Calu3 (cell line): ENCODE results near the gene CACNA1F. TPM values are rescaled to one million over a fixed set of nuclear protein-coding genes. Genes with fewer than 3 reads are reported as not detected.
A peak's percentile ranks its signal among the peaks of the same experiment; 100 is the strongest.

ENCODE experiments used
- BruUV-seq: library from RNA; stranded (reverse); fragments of 400-500 nt; replicated peaks from 2 replicates; lab custom pipeline; 2021; lab: Mats Ljungman, UMichigan
- CTCF ChIA-PET: fragments of 300-600 bp; sonication (Branson Sonifier 250); formaldehyde crosslinking; loops from one replicate; lab custom pipeline; 2022; ENCODE audit warnings: antibody characterized with exemption; lab: Charles Lee
- DNase-seq: peaks from one replicate; pipeline ENCODE4 v3.0.0; 2022
- H3K27ac Mint-ChIP-seq: one replicate; pipeline ENCODE4 v1.8.0; 2022; ENCODE audit warnings: mixed read lengths; ENCODE audit not compliant: unreplicated experiment
- H3K27me3 Mint-ChIP-seq: one replicate; pipeline ENCODE4 v1.8.0; 2022; ENCODE audit warnings: mixed read lengths; ENCODE audit not compliant: unreplicated experiment
- H3K36me3 Mint-ChIP-seq: one replicate; pipeline ENCODE4 v1.8.0; 2022; ENCODE audit warnings: mild to moderate bottlenecking, moderate library complexity, mixed read lengths; ENCODE audit not compliant: insufficient read depth, unreplicated experiment
- H3K4me1 Mint-ChIP-seq: one replicate; pipeline ENCODE4 v1.8.0; 2022; ENCODE audit warnings: mild to moderate bottlenecking, low read depth, mixed read lengths; ENCODE audit not compliant: unreplicated experiment
- H3K4me3 Mint-ChIP-seq: one replicate; pipeline ENCODE4 v1.8.0; 2022; ENCODE audit warnings: mild to moderate bottlenecking, low read depth, moderate library complexity, mixed read lengths; ENCODE audit not compliant: unreplicated experiment
- H3K9me3 Mint-ChIP-seq: one replicate; pipeline ENCODE4 v1.8.0; 2022; ENCODE audit warnings: low read depth, mixed read lengths; ENCODE audit not compliant: unreplicated experiment
- CTCF ChIP-seq: fragments of 200-600 bp; IDR thresholded peaks from one replicate; pipeline ENCODE4 v1.8.0; 2022; ENCODE audit warnings: antibody characterized with exemption; ENCODE audit not compliant: unreplicated experiment
- intact Hi-C: fragments of 100-400 bp; cut with micrococcal nuclease; formaldehyde crosslinking; loops from one replicate; pipeline ENCODE4 v1.10.0; 2022; ENCODE audit not compliant: unreplicated experiment
- total RNA-seq: library from RNA; stranded (reverse); gene quantifications from 2 replicates; pipeline ENCODE4 v1.2.3, GENCODE V29; 2022

Gene CACNA1F
- total RNA-seq, 1 experiment from 2014 or later = not detected

DNA sequence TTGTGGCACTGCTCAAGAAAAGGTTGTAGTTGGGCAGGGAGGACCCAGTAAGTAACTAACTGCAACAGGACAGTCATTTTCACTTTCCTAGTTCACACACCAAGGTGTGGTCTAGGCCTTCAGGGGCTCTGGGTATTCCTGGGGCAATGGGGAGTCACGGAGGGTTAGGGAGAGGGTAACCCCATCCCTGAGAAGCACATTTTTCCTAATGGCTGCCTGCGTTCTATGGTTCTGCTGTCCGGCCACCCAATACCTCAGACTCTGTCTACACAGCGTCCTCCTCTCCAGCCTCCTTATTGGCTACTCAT lies 35.5 kb upstream of the CACNA1F start:
- peaks cover 34% of the 10 kb centered on the region for H3K36me3 Mint-ChIP-seq
- CTCF ChIA-PET = interaction anchor here (0.9 to 1.2 kb wide), 3 partner anchors 76 to 145 kb away, joined by 3 to 6 read pairs (median 4); partner anchors contain the start of gene GPKOW
- H3K27me3 Mint-ChIP-seq = peaks cover 10% of the 10 kb centered on the region
- no peak for DNase-seq
- no peaks in the 10 kb centered on the region for H3K9me3 Mint-ChIP-seq
- H3K27ac Mint-ChIP-seq = peak overlapping the region; percentile 100
- no TSS peak for BruUV-seq
- peak overlapping the region; percentile 71 for H3K4me3 Mint-ChIP-seq
- intact Hi-C loops = no loop called here
- TF ChIP-seq CTCF = no peak
- H3K4me1 Mint-ChIP-seq = peaks cover 19% of the 10 kb centered on the region

GRCh38 chrX:49266523-49267445 lies 33.6 kb upstream of the CACNA1F start:
- no peak overlapping the region for H3K27ac Mint-ChIP-seq
- peaks cover 19% of the 10 kb centered on the region for H3K4me1 Mint-ChIP-seq
- H3K4me3 Mint-ChIP-seq = no peak overlapping the region
- CTCF ChIA-PET = no interaction called here
- no peak for TF ChIP-seq CTCF
- BruUV-seq = no TSS peak
- intact Hi-C loops = no loop called here
- no peak for DNase-seq
- H3K27me3 Mint-ChIP-seq = peaks cover 28% of the 10 kb centered on the region
- H3K9me3 Mint-ChIP-seq = no peaks in the 10 kb centered on the region
- H3K36me3 Mint-ChIP-seq = peaks cover 31% of the 10 kb centered on the region

GRCh38 chrX:49264460-49264859 lies 31.3 kb upstream of the CACNA1F start, which contains the start of gene FOXP3:
Gene FOXP3 (minus strand): TSS chrX:49264710. CDS start chrX:49258505, 6,205 bp downstream.
- CTCF ChIA-PET = no interaction called here
- Mint-ChIP-seq H3K4me1 (peaks cover 9% of the 10 kb centered on the region), H3K27me3 (peaks cover 45% of the 10 kb centered on the region), H3K36me3 (peaks cover 17% of the 10 kb centered on the region), H3K4me3 (no peak within 1 kb of the TSS), H3K9me3 (no peaks in the 10 kb centered on the region), H3K27ac (no peak within 1 kb of the TSS)
- no TSS peak for BruUV-seq
- no peak for TF ChIP-seq CTCF
- intact Hi-C loops = no loop called here
- DNase-seq = no peak

GRCh38 chrX:49263631-49264030 lies 30.5 kb upstream of the CACNA1F start:
- BruUV-seq = no TSS peak
- no peak overlapping the region for H3K27ac Mint-ChIP-seq
- peaks cover 9% of the 10 kb centered on the region for H3K4me1 Mint-ChIP-seq
- no peaks in the 10 kb centered on the region for H3K9me3 Mint-ChIP-seq
- peaks cover 54% of the 10 kb centered on the region for H3K27me3 Mint-ChIP-seq
- CTCF ChIA-PET = interaction anchor here (0.8 kb wide), 1 partner anchor 10 kb away, joined by 3 read pairs; no protein-coding TSS in a partner anchor
- no peak for DNase-seq
- intact Hi-C loops = no loop called here
- H3K4me3 Mint-ChIP-seq = no peak overlapping the region
- TF ChIP-seq CTCF = no peak
- peaks cover 8% of the 10 kb centered on the region for H3K36me3 Mint-ChIP-seq
